HG03060 (cell line): ENCODE measurements around the gene RIPK4.
"Not testable (repeated sequence)": the region's sequence is repeated elsewhere in the genome, so short reads cannot be mapped to it uniquely, and the experiment has no call there.

ENCODE experiments used
- ATAC-seq: cut with Tn5 transposase; IDR thresholded peaks from one replicate; pipeline ENCODE4 v1.9.1; 2021; ENCODE audit warnings: low read depth, moderate number of reproducible peaks; ENCODE audit not compliant: unreplicated experiment

The RIPK4 gene

DNA sequence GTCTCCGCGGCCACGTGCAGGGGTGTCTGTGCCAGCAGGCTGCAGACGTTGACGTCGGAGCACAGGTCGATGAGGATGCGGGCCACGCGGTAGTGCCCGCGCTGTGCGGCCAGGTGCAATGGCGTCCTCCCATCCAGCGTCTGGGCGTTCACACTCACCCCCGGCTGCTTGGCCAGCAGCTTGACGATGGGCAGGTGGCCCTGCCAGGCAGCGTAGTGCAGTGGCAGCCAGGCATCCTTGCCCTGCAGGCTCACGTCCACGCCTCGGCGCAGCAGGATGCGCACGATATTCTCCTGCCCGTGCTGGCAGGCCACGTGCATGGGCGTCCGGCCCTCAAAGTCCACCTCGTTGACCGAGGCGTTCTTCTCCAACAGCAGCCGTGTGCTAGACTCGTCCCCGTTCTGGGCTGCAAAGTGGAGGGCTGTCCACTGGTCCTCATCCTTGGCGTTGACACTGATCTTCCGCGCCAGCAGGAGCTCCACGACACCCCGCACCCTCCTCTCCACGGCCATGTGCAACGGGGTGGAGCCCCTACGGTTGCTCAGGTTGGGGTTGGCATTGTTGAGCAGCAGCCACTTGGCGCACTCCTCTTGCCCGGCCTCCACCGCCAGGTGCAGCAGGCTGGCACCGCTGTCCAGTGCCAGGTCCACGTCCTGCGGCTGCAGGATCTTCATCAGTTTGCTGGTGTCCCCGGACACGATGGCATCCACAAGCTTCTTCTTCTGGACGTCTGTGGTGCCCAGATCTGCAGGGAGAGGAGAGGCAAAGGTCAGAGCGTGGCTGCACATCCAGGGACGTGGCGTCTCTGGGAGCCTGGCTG lies 25.4 kb downstream of the RIPK4 start:
- no peak for ATAC-seq

DNA sequence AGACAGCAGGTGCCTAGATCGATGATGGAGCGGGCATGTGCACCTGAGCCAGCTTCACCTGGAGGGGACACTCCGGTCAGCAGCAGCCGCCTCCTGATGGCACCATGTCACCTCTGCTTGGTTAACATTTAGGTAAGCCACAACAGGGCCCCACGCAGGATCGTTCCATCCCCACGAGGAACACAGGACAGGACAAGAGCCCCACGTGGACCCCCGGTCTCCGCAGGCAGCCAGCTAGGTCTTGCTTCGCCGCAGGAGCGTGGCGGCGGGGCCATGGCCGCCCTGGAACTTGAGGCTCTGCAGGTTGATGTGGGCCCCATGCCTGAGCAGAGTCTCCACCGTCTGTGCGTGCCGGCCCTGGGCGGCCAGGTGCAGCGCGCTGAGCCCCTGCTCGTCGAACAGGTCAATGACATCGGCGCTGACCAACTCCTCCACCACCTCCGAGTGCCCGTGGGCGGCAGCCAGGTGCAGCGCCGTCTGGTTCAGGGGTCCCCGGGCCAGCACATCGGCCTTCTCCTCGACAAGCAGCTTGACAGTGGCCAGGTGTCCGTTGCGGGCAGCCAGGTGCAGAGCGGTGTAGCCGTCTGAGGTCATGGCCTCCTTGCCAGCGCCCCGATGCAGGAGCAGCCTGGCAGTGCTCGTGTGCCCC lies 26.1 kb downstream of the RIPK4 start:
- ATAC-seq: no peak

DNA sequence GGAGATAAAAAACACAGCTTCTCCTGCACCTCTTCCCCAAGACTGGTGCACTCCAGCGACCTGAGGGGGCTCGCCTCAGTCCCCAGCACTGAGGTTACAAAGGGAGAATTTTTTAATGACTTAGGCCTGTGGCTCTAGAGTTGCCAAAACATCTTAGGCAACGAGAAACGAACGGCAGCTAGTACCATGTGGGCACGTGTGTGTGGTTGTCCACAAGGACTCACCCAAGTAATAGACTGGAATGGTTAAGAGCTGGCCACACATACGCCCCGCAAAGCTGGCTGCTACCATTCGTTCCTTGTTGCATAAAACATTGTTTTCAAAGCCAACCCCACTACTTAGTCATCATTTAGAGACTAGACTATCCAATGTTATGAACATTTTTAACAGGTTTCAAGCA lies 26.9 kb downstream of the RIPK4 start:
- ATAC-seq: no peak

DNA sequence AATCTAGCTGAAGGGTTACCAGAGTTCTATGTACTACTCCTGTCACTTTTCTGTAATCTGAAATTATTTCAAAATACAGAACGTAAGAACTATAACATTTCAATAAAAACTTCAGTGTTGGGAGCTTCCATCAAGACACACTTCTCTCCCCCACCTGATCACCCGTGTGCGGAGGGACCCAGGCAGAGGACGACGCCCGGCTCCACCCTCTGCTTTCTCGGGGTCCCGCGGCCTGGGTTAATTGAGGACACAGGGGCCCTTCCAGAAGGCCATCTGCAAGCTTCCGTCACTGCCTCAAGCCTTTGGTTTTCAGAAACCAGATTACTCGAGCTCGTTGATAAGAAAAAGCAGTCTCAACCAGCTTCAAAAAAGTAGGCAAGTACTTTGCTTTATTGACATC lies 27.8 kb downstream of the RIPK4 start:
- ATAC-seq: no peak

DNA sequence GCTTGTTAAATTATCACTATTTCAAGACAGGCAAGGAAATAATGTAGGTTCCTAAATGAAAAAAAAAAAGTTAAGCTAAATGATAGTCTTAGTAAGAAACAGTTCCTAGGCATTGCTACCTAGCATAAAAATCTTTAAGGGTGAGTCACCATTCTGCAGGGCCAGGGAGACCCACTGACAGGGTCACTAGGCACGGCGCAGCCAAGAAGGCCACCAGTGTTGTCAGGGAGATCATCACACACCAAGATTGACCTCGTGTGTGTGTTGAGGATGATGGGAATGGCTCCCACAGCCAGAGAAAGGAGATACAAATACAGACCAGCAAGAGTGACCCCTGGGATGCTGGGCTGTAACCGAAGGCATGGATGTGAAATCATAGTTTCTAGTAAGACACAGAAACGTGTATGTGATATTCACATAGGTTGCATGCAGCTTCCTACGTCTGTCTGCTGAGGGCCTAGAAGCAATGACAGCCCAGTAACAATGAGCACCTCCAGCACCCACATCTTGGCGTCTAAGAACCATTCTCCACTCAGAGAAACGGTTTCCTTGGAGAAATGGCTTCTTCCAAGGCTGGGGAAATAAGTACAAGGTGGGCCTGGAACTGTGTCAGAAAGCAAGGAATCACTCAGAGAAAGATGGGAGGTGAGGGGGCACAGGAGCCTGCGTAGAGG lies 29.1 kb downstream of the RIPK4 start:
- no peak for ATAC-seq

DNA sequence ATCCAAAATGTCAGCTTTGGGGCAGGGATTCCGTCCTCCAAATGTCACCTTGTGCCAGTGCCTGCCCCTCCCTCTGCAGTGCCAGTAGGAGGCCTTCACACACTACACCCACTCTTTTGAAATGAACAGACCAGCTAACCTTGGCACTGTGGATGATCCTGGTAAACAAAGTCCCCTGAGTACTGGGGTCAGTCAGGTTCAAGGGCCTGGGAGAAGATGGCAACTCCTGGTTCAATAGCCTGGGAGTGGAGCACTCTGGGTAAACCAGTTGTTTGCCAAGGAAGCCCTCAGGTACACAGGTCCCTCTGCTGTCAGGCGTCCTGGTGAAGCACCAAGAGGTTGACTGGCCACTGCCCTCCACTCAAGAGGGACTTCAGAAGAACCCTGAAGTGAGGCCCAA lies 30.4 kb downstream of the RIPK4 start:
- no peak for ATAC-seq

DNA sequence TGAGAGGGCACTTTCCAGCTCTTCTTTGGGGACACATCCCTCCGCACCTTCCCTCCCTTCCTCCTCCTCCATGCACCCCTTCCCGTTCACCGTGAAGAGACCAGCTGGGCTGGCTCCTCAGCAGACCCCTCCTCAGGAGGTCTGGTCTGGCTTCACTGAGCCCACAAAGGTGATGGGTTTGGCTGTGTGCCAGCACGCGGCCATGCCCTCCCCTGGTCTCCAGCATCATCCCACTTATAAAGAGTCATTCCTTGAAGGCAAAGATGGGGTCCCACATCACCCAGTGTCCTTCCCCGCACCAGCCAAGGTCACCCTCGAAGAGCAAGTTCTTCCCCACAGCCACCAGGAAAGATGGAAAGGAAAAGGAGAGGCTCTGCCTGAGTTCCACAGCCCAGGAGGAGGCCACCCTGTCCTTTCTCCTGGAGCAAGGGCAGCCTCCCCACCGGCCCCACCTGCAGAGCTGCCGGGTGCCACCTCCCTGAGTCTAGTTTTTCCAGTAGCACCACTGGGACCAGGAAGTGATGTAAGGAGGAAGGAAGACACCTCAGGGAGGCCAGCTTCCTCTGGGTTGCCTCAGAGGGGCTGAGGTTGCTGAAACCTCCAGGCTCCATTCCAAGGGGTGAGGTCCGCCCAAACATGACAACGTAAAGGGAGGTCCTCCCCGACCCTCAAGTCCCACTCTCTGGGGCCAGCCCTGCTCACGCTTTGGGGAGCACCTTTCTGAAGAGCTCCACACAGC lies 32.7 kb downstream of the RIPK4 start:
- ATAC-seq: no peak

DNA sequence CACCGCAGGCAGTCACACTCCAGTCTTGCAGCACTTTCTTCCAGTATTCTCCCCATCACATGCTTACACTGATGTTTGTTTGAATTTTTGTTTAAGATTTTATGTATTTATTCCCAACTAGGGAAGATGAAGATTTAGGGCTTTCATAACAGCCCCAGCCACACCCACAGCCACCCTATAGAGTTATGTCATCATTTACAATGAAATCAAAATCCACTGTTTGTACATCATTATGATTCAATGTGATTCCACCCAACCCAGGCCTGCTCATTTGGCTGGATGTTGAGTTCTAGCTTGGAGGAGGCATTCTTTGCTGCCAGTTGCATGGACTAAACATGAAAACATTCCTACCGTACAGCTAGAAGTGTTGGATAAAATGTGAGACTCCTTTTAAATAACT lies 35.8 kb downstream of the RIPK4 start:
- ATAC-seq: no peak

DNA sequence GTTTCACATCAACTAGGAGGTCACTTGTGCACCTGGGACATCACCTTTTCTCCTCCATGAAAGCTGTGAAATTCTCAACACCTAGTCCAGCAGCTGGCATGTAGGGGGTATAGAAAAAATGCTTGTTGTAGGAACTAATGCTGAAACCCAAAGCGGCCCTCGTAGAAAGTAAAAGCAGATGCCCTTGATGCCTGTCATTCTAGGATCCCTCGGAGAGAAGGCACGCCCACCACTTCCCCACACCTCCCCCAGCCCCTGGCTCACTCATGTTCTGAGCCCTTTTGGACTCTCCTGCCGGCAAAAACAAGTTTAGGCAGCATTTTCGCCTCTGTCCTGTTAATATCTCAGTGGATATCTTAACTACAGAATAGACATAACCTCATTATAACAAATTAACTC lies 36.5 kb downstream of the RIPK4 start:
- no peak for ATAC-seq

DNA sequence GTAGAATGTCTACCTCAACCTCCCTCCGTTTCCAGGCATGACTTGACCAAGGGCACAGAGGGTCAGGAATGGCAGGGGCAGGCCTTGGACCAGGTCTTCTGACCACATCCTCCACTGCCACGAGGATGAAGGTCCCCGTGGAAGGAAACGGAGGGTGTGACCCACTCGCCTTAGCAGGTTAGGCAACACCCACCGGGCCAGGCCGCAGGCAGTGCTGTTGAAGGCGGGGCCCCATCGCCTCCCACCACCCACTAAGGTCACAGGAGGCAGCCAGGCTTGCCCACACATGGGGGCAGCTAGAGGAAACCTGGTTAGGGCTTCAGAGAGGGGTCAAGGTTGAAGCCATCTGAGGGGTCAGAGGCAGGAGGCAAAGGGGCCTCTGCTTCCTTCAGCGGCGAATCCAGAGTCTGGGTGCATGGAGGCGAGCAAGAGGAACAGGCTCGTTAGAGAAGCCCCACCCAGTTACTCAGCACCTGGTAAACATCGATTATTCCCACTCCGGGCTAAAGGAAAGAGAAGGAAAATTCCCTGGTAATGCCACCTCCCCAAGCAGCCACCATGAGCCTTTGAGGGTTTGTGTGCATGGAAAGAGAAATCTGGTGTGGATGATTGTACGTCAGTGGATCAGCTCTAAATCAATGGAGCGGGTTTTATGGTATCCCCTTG lies 37.0 kb downstream of the RIPK4 start:
- no peak for ATAC-seq

DNA sequence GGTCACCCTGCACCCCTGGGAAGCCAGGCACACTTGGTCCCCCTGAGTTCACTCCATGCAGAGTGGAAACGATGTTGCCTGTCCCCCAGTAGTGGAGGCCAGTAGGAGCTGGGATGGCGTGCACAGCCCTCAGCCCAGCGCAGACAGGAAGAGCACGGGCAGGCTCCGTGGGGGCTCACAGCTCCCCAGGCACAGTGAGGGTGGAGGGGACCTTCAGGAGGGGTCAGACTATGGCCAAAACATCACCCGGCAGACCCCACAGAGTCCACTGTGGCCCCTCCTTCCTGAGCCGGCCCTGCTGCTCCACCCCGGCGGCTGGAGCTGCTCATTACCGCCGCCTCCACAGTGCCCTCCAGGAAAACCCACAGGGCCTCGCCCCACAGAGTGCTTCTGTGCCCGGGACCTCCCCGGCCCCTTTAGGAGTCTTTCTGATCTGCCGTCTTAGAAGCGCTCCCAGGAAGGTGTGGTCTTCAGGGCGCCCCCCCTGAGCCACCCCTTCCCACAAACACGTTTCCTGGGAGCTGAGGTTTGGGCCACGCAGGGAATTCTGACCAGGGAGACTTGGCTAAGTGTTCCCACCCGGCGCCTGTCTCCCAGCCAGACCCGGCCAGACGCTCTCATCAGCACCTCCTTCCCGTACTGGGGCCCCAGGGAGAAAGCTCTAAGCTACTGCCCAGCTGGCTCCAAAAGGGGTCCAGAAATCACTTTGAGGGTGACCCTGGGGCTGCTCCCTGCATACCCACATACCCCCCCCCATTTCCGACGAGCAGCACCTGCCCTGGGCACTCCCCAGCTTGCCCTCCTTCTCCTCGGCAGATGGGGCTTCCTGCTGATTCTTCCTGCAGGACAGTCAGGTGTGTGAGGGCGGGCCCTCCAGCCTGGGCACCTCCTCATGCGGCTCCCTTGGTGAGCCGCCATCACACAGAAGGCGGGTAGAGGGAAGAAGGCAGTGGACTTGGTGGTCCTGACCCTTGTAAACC lies 38.8 kb downstream of the RIPK4 start:
- no peak for ATAC-seq

DNA sequence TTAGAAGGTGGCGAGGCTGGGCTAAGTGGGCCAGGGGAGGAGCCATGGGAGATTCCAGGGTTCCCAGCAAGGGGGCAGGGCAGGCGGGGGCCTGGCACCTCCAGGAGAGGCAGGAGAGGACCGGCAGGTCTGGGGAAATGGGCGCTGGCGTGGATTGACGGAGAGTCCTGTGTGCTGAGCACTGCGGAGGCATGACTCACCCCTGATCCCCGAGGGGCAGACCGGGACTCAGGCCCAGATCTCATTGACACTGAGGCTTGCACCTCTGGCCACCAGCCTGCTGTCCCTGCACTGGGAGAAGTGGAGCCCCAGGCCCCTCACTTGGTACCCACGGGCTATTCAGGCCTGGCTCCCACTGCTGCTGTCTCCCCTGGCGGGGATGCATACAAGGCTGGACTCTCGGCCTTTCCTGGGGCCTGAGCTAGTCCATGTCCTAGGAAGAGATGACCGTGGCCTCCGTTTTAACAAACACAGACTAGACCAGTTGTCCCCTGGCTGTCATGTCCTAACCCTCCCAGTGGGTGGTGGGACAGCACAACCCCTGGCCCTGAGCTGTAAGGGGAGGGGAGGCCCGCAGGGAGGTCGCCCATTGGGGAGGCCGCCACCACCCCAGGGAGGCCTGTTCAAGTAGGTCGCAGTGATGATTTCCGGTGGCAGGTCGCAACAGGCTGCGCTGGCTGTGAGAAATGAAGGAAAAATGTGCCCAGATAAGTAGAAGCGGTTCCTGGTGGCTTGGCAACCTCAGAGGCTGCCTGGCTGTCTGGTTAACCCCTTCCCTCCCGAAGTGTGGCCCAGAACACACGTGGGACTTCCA lies 39.7 kb downstream of the RIPK4 start:
- ATAC-seq: no peak

DNA sequence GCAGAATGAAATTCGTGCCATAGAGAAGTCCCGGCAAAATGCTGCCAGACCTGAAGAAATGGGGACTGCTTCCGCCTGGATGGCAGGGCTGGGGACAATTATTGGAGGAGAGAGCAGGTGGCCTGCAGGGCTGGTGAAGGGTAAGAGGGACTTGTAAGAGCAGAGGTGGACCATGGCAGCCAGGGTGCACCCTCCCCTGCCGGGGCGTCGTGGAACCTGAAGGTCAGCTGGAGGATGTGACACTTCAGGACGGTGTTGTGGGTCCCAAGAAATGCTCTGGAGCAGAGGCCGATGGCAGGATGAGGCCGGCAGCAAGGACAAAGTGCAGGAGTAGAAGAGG lies 40.3 kb downstream of the RIPK4 start:
- no peak for ATAC-seq

DNA sequence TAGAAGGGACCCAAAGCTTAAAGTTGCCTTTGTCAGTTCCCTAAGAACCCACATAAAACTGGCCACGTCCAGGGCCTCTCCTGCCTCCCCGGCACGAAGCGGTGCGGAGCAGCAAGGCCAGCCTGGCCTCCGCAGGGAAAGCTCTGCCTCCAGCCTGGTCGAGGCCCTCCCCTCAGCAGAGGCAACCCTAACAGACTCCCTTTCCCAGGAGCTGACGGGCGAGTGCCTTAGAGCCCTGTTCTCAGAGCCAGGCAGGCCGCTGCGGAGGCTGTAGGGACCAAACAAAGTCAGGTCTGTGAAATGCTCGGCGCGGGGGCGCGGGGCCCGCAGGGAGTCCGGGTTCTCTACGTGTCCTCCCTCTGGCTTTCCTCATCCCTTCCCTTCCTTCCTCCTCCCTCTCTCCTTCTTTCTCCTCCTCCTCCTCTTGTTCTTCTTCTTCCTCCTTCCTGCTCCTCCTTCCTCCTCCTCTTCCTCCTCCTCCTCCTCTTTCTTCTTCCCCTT lies 40.7 kb downstream of the RIPK4 start:
- no peak for ATAC-seq

DNA sequence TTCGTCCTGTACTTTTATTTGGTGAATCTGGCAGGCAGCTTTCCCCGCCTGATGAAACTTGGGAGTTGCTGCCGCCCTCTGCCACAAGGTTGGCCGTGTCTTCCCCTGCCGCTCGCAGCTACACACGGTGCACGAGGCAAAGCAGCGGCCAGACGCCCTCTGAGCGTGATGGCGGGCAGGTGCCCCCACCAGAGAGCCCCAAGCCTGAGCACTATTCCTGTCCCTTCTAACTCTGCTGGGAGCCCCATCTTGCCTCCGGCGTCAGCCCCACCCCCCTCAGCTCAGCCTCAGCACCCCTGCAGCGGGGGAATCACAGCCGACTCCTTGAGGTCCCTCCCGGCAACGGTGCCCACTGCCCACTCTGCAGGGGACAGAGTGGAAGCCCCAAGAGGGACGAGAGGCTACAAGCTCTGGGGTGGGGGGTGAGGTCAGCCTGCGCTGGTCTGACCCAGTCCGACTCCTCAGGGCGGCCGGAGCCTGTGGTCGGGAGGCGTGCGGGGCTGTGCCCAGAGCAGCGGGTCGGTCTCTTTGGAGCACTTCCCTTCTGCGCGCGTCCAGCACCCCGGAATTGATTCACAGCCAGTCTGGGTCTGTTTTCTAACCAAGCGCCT lies 41.3 kb downstream of the RIPK4 start:
- no peak for ATAC-seq

DNA sequence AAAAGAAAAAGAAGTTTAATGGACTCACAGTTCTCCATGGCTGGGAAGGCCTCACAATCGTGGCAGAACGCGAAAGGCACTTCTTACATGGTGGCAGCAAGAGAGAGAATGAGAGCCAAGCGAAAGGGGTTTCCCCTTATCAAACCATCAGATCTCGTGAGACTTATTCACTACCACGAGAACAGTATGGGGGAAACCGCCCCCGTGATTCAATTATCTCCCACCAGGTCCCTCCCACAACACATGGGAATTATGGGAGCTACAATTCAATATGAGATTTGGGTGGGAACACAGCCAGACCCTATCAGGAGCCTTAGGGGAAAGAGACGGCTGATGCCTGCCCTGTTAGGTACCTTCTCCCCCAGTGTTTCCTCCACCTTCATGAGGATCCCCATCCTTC lies 43.0 kb downstream of the RIPK4 start:
- not testable (repeated sequence) for ATAC-seq

DNA sequence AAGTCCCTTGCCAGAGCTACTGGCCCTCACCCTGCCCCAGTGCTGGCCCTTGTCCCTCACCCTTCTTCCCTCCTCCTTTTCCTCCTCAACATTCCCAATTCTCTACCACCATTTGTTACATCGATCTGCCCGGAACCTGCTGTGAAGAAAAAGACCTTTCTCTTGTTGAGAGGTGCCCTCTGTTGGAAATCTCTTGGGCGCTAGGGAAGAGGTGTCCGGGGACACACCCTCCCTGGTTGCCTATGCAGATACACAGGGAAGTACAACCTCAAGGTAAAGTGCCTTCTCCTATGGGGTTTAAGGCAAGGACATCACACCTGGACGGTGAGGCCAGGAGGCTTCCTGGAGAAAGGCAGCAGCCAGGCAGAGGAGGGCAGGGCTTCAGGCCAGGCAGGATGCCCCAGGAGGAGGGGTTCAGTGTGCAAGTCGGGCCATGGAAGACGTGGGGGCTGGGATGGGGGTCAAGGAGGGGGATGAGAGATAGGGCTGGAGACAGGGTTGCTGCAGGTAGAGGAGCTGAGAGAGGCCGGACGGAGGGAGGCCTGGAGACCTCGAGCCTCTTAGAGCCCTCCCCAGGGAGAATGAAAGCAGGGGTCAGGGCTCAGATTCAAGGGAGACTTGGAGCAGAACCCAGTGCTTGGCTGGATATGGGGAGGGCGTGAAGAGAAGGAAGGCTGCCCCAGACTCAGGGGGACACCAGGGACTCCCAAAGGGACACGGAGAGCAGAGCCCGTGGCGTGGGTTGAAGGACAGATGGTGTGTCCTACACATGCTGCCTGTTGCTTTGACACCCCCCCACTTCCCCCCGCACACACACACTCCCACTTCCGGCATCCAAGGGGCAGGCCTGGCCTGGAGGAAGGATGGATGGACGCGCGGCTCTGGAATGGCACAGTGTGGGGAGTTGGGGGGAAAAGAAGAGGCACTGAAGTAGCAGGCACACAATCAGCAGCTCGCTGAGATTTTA lies 44.5 kb downstream of the RIPK4 start:
- ATAC-seq: no peak
